GM03348 (cell line): Measurements from ENCODE around the gene SLC47A2.

ENCODE experiments used
- DNase-seq: peaks from one replicate; pipeline ENCODE4 v3.0.0; 2012; ENCODE audit warnings: low spot score

SLC47A2 gene

GRCh38 chr17:19726631-19727376 is 10.4 kb upstream of the SLC47A2 start:
- no peak for DNase-seq

- no peak for DNase-seq
Measured at GRCh38 chr17:19725486-19725885, 9.1 kb upstream of the SLC47A2 start.

DNA sequence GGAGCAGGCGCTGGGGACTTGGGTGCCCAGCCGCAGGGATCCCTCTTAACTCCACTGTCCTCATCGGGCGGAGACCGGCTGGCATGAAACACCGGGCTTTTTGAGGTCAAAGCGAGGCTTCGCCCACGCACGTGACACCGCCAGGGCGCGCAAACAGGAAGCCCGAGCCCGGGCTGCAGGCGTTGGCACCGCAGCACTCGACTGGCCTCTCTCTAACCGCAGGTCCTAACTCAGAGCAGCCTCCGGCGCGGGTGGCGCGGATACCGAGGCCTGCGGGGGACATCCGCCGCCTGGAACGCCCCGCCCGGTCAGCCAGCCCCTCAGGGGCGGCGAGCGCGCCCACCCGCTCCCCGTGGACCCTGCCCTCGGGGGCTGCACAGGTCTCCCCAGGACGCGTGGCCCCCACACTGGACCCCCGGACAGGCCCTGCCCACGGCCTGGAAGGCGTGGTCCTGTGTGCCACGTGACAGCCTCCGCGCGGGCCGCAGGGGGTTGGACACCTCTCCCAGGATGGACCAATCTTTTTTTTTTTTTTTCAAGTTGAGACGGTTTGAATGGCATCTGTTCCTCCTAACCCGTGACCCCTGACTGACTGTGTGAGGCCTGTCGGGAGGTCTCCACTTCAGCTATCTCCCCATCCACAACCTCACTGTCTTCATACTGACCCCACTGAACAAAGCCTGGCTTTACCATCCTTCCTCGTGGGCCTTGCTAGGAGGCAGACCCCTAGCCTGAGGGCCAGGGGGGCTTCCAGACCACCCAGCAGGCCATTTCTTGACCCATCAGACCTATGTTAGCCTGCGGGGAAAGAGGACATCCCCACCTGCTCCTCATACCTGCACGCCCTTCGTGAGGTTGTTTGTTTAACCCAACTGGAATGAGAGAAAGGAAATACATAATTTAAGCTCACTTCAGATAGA is 8.4 kb upstream of the SLC47A2 start:
- DNase-seq = no peak

- DNase-seq = no peak
Measured at GRCh38 chr17:19723964-19724363, 7.6 kb upstream of the SLC47A2 start.

DNA sequence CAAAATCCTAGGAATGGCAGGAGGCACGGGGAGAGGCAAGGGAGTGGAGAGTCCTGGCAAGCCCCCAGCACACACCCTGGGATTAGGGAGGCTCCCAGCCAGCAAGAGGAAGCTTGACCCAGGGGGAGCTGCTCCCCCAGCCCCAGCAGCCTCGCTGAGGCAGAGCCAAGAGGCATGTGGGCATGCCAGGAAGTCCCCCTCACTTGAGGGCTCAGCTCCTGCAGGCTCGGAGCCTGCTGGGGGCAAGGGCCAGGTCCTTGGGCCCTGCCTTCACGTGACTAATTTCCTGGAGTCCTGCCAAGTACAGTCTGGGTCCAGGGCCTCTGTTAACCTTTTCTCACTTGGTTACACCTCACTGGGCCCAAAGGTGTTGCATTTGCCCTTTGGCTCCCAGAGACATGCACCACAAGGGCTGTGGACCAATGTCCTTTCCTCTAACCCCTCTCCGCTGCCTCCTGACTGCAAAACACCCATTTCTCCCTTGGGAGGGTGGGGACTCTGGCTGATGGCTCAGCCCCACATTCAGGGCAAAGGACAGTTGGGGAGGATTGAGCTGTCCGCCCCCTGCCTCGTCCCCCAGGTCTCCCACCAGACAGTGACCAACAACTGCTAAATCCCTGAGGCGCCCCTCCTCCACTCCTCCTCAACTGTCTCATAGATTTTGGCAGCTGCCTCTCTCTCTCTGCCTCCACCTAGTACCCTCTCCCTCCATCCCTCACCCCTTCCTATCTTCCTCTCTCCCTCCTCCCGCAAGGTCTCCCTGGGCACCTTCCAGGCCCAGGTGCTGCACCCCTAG is 4.4 kb upstream of the SLC47A2 start:
- no peak for DNase-seq

GRCh38 chr17:19720210-19720475 is 3.8 kb upstream of the SLC47A2 start:
- DNase-seq = no peak

DNA sequence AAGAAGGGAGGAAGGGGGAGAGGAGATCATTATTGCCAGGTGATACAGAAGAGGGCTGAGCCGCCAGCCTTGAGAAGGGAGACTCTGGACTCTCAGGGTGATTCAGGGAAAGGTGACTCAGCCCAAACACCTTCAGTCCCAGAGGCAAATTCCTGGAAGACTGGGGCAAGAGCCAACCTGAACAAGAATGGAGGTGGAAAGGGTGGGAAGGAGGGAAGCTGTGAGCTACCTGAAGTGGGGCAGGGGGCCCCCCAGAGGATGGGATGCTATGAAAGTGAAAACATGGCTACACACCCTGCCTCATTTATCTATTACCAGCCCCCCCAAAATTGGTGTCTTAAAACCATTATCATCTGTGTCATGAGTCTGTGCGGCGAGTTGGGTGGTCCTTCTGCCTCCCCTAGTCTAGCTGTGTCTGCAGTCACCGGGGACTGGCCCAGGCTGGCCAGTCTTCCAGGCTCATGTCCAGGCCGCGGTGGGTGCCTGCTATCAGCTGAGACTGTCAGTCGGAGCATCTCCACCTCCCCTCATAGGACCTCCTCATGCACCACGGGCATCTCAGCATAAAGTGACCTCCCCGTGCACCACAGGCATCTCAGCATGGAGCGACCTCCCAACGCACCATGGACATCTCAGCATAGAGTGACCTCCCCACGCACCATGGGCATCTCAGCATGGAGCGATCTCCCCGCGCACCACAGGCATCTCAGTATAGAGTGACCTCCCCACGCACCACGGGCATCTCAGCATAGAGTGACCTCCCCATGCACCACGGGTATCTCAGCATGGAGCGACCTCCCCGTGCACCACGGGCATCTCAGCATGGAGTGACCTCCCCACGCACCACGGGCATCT is 3.2 kb upstream of the SLC47A2 start:
- DNase-seq = no peak

- no peak for DNase-seq
Measured at GRCh38 chr17:19718613-19719354, 2.4 kb upstream of the SLC47A2 start.

DNA sequence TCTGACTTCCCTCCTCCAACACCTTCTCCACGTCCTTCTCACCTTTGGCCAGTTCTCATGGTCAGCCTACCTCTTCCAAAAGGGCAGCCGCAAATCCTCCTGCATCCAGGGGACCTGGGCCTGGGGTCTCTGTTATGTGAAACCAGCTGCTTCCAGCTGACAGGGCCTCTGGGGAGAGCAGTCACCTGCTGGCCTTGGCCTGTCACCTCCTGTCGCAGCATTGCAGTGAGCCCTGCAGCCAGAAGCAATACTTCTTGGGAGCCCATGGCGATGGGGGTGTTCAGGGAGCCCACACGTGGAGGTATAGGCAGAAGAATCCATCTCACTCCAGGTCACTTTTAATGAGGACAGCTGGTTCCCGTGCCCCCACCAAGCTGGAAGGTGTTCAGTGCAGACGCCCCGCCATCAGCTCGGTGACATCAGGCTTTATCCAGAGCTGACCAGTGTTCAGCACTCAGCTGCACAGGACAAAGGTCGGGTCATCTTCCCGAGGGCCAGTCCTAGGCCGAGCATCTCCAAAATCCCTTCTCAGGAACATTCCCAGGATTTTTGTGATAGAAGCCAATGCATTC is 1.7 kb upstream of the SLC47A2 start:
- no peak for DNase-seq

DNA sequence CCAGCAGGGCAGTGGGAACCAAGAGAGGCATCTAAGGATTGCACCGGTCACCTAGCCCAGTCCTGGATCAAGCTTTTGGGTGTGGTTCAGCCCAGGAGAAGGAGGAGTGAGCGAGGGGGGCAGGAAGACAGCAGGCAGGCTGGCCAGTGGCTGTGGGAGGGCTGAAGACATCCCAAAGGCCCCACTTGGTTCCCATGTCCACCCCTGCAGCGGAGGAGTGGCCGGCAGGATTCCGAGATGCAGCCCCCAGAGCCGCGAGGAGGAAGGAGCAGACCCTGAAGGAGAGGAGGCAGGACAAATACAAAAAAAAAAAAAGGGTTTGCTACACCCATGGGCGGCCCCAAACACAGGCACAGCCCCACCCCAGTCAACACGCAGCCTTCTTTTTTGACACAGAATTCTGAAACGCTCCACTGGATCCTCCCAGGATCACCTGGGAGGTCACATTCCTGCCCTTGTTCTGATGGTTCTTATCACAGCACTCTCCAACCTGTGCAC is 1.1 kb upstream of the SLC47A2 start:
- DNase-seq = no peak

DNA sequence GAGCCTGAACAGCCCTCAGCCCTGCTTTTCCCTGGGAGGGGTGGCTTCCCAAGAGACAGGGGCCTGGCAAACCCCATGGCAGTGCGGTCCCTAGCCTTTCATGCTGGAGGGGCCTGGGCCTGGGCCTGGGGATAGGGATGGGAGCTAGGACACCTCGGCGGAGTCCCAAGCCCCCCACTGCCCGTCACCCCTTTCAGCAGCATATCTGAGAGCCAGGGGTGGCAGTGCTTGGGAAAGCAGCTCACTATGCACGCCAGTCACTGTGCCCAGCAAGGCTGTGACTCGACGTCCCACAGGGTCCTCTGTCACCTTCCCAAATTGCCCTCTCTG is 612 bp upstream of the SLC47A2 start:
- DNase-seq = no peak

GRCh38 chr17:19714542-19715411 is 1.6 kb downstream of the SLC47A2 start:
- no peak for DNase-seq

DNA sequence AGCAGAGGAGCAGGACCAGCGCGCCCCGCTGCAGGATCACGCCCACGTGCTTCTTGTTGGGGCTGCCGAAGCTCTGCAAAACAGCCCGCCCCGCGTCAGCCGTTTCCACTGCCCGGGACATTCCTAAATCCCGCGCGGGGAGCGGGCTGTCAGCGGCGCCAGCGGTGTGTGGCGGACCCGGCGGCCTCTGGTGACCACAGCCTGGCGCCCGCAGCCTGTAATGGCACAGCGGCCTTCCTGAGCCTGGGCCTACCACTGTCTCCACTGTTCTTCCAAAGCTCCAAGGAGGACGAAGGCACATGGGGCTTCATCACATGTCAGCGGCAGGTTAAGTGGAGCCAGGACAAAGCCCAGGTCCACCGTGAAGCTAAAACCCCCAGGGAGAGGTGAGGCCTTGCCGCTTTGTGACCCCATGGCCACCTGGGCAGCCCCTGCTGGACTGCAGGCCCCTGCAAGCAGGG is 2.5 kb downstream of the SLC47A2 start:
- DNase-seq = no peak

- DNase-seq = no peak
Measured at GRCh38 chr17:19713462-19713861, 2.9 kb downstream of the SLC47A2 start.

DNA sequence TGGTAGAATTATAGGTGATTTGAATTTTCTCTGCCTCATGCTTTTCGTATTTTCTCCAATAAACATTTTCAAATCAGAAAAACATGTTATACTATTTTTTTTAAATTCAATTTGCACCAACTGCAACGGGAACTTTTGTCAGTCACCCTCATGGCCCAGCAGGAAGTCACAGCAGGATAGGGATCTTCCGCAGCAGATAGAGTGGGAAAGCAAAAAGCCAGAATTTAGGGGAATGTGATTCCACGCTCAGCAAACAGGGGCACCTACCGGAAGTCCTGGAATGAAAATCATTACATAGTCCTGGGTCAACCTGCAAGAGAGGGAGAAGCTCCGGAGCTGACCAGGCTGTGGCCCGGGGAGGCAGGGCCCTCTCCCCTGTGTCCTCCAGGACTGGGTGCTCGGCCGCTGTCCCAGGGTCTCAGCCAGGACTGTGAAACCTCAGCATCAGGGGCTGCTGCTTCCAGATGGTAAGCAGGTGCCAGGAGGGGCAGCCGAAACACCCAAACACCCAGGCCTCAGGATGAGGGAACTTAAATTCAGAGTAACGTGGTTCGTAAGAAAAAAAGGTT is 3.9 kb downstream of the SLC47A2 start:
- DNase-seq = no peak

DNA sequence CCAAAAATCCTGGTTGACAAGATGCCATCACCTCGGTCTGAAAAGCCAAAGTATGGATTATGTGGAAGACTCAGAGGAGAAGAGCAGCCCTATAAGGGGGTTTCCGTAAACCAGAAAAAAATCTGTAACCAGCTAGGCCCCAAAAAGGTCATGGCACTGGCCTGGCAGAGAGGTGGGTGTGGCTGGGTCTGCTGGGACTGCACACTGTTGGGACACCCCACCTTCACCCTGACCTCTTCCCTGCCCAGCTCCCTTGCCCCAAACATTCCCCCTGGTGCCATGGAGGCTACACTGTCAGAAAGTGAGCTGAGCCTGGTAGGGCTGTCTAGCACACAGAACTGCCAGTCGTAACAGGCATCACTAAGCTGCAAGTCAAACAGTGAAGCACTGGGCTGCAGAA is 6.5 kb downstream of the SLC47A2 start:
- DNase-seq = no peak

GRCh38 chr17:19708431-19709175 is 7.8 kb downstream of the SLC47A2 start:
- DNase-seq = no peak

DNA sequence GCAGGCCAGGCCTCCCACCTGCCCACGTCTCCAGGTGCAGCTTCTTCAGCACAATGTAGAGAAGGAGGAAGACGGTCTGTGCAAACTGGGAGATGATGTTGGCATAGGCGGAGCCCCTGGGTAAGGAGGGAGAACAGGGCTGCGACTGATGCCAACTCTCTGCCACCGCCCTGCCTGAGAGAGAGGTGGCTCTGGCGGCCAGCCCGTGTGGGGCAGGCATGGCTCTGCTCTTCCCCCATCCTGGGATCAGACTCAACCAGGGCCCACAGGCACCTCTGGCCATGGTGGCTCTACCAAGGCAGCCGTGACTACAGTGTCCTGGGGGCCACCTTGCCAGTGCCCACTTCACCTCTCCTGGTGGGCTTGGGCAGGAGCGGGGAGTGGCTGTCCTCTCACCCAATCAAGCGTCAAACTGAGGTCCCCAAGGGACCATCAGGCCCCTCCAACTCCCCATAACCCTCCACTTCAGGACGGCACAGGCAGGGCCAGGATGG is 8.6 kb downstream of the SLC47A2 start:
- DNase-seq = peak; percentile 5
